ENCODE data around the gene HUNK. TPM values are rescaled to one million over a fixed set of nuclear protein-coding genes. Genes with fewer than 3 reads are reported as not detected.

The HUNK gene
- total RNA-seq, 2 donors from 2014 or later, result 5.8 to 8.4 TPM

DNA sequence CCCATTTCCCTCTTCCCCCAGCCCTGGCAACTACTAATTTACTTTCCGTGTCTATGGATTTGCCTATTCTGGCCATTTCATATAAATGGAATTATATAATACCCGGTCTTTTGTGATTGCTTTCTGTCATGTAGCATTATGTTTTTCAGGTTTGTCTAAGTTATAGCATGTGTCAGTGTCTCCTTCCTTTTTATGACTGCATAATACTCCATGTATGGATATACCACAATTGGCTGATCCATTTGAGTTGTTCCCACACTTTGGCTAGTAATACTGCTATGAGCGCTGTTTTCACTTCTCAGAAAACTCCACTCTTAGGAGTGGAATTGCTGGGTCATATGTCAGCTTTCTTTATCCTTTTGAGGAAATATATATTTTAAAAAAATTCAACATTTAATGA lies 53.7 kb downstream of the HUNK start:
- no peak overlapping the region for H3K27ac Mint-ChIP-seq
- Histone ChIP-seq H3K27me3 (ENCODE audit: control insufficient read depth, insufficient read depth, low read length, poor library complexity, severe bottlenecking) (no peaks in the 10 kb centered on the region), H3K9ac (ENCODE audit: extremely low read depth, low read length, poor library complexity, severe bottlenecking) (no peak overlapping the region), H3K4me1 (ENCODE audit: control insufficient read depth, insufficient read depth, low read length) (no peaks in the 10 kb centered on the region), H3K36me3 (ENCODE audit: control insufficient read depth, insufficient read depth, low read length) (no peaks in the 10 kb centered on the region), H3K4me3 (ENCODE audit: low read length) (no peak overlapping the region), H3K9me3 (ENCODE audit: control insufficient read depth, low read length) (peaks cover 5% of the 10 kb centered on the region), H3K27ac (ENCODE audit: low read depth, low read length) (no peak overlapping the region)
- H3K9me3 Mint-ChIP-seq, result peaks cover 6% of the 10 kb centered on the region
- DNase-seq, result no peak
- 93% methylated on average over 3 of the region's 3 CpGs; no CpG with 5 or more reads in 1 of the 2 experiments for WGBS, 2 experiments (ENCODE audit: insufficient coverage in 1 of 2, insufficient read length in 1 of 2)
- H3K4me3 Mint-ChIP-seq, result no peak overlapping the region
- H3K36me3 Mint-ChIP-seq (ENCODE audit: low read depth), result peaks cover 10% of the 10 kb centered on the region
- peaks cover 4% of the 10 kb centered on the region for H3K4me1 Mint-ChIP-seq
- TF ChIP-seq, protein P1, sequence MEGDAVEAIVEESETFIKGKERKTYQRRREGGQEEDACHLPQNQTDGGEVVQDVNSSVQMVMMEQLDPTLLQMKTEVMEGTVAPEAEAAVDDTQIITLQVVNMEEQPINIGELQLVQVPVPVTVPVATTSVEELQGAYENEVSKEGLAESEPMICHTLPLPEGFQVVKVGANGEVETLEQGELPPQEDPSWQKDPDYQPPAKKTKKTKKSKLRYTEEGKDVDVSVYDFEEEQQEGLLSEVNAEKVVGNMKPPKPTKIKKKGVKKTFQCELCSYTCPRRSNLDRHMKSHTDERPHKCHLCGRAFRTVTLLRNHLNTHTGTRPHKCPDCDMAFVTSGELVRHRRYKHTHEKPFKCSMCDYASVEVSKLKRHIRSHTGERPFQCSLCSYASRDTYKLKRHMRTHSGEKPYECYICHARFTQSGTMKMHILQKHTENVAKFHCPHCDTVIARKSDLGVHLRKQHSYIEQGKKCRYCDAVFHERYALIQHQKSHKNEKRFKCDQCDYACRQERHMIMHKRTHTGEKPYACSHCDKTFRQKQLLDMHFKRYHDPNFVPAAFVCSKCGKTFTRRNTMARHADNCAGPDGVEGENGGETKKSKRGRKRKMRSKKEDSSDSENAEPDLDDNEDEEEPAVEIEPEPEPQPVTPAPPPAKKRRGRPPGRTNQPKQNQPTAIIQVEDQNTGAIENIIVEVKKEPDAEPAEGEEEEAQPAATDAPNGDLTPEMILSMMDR (conservative IDR thresholded peaks at IDR 0.05), result no peak
- H3K27me3 Mint-ChIP-seq (ENCODE audit: insufficient read depth), result no peaks in the 10 kb centered on the region

DNA sequence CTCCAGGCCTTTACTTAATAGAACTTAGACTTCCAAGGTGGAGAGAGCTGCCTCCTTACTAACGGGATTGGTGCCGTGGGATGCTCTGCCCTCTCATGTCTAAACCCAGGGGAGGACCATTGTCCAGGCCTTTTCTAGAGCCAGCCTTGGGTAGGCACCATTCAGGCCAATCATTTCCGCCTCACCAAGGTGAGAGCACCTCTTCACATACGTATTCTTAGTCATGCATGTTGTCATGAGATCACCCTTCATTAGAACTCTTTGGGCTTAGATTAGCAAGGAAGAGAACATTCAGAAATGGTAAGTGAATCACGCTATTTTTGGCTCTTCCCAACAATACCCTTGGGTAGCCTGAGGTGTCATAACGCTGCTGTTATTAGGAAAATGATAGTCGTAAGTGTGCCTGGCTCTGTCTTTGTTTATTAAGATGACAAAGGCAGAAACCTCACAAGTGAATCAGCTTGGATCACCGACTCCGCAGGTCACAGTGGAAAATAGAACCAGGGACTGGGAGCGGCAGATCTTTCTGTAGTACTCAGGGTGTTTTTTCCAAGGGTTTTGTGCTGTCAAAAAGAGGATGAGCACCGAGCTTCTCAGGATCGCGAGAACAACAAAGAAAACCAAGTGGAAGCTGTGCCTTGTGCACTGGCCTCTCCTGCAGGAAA lies 55.0 kb downstream of the HUNK start:
- H3K9ac ChIP-seq (ENCODE audit: extremely low read depth, low read length, poor library complexity, severe bottlenecking), result no peak overlapping the region
- Mint-ChIP-seq H3K36me3 (ENCODE audit: low read depth) (peaks cover 10% of the 10 kb centered on the region), H3K9me3 (peaks cover 6% of the 10 kb centered on the region), H3K27ac (no peak overlapping the region), H3K27me3 (ENCODE audit: insufficient read depth) (no peaks in the 10 kb centered on the region), H3K4me1 (peaks cover 17% of the 10 kb centered on the region), H3K4me3 (no peak overlapping the region)
- no peak overlapping the region for H3K4me3 ChIP-seq (ENCODE audit: low read length)
- H3K36me3 ChIP-seq (ENCODE audit: control insufficient read depth, insufficient read depth, low read length), result no peaks in the 10 kb centered on the region
- H3K9me3 ChIP-seq (ENCODE audit: control insufficient read depth, low read length), result peaks cover 5% of the 10 kb centered on the region
- no peaks in the 10 kb centered on the region for H3K27me3 ChIP-seq (ENCODE audit: control insufficient read depth, insufficient read depth, low read length, poor library complexity, severe bottlenecking)
- TF ChIP-seq, protein P1 (conservative IDR thresholded peaks at IDR 0.05), result no peak
- H3K27ac ChIP-seq (ENCODE audit: low read depth, low read length), result peak overlapping the region; percentile 25
- WGBS, 2 experiments (ENCODE audit: insufficient coverage in 1 of 2, insufficient read length in 1 of 2), result 90 to 91% methylated on average over 12 to 13 of the region's 13 CpGs
- H3K4me1 ChIP-seq (ENCODE audit: control insufficient read depth, insufficient read depth, low read length), result no peaks in the 10 kb centered on the region
- no peak for DNase-seq

DNA sequence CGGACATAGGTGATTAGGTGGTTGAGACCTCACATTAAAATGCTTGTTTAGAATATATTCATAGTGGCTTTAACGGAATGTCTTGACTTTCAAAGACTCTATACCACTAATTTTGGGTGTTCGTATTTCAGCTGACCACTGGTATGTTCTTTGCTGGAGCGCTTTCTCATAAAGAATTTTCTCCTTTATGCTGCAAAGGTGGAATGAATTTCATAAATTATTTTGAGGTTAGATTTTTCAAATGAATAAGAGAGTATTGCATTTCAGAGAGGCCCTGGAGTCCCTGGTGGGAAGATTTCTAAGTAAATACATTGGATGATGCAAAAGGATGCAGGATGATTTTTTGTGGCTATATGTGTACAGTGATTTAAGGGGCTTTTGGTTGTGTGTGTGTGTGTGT lies 55.8 kb downstream of the HUNK start:
- Mint-ChIP-seq H3K9me3 (peaks cover 6% of the 10 kb centered on the region), H3K36me3 (ENCODE audit: low read depth) (peaks cover 10% of the 10 kb centered on the region), H3K4me1 (peaks cover 17% of the 10 kb centered on the region), H3K27me3 (ENCODE audit: insufficient read depth) (no peaks in the 10 kb centered on the region), H3K4me3 (no peak overlapping the region), H3K27ac (no peak overlapping the region)
- H3K27ac ChIP-seq (ENCODE audit: low read depth, low read length), result no peak overlapping the region
- H3K36me3 ChIP-seq (ENCODE audit: control insufficient read depth, insufficient read depth, low read length), result no peaks in the 10 kb centered on the region
- DNase-seq, result no peak
- no peak overlapping the region for H3K9ac ChIP-seq (ENCODE audit: extremely low read depth, low read length, poor library complexity, severe bottlenecking)
- peaks cover 5% of the 10 kb centered on the region for H3K9me3 ChIP-seq (ENCODE audit: control insufficient read depth, low read length)
- no peak overlapping the region for H3K4me3 ChIP-seq (ENCODE audit: low read length)
- WGBS, 2 experiments (ENCODE audit: insufficient coverage in 1 of 2, insufficient read length in 1 of 2), result 92 to 95% methylated on average over 4 of the region's 4 CpGs
- no peaks in the 10 kb centered on the region for H3K27me3 ChIP-seq (ENCODE audit: control insufficient read depth, insufficient read depth, low read length, poor library complexity, severe bottlenecking)
- no peaks in the 10 kb centered on the region for H3K4me1 ChIP-seq (ENCODE audit: control insufficient read depth, insufficient read depth, low read length)
- TF ChIP-seq, protein P1 (conservative IDR thresholded peaks at IDR 0.05), result no peak
